SW 1271 (cell line): Measurements from ENCODE around the gene SELENOO.

Source experiments
- DNase-seq, 2 experiments: peaks; one replicate each; lab custom pipeline; 2025; lab: John Stamatoyannopoulos, UW

Gene SELENOO

GRCh38 chr22:50253046-50253915 lies 52.5 kb downstream of the SELENOO start:
- DNase-seq: no peak

DNA sequence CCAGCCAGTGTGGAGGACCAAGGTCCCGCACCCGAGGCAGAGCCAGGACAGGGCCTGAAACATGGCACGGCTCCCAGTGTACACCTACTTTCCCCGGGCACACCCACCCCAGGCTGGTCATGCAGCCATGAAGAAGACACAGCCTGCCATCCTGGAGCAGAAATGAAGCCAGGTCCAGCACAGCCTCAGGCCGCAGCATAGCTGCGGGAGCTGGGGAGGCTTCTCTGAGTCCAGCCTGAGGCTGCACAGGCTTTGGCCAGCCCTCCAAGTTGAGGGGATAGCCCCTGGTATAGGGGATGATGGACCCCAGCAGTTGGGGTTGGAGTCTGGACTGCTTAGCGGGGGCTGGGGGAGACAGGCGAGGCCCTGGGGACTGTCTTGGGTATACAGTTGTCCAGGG lies 53.1 kb downstream of the SELENOO start:
- no peak for DNase-seq

DNA sequence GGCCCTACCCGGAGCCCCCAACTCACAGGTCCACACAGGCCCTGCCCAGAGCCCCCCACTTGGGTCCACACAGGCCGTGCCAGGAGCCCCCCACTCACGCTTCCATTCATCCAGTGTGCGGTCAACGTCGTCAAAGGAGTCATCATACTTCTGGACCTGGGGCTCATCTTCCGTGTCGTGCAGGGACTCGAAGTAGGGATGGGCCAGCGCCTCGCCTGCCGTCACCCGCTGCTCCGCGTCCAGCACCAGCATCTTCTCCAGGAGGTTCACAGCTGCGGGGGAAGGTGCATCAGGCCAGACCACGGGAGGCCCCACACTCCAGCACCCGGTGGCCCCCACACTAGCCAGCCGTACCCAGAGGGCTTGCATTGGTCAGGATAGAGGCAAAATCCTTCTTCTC lies 54.3 kb downstream of the SELENOO start:
- DNase-seq: no peak

DNA sequence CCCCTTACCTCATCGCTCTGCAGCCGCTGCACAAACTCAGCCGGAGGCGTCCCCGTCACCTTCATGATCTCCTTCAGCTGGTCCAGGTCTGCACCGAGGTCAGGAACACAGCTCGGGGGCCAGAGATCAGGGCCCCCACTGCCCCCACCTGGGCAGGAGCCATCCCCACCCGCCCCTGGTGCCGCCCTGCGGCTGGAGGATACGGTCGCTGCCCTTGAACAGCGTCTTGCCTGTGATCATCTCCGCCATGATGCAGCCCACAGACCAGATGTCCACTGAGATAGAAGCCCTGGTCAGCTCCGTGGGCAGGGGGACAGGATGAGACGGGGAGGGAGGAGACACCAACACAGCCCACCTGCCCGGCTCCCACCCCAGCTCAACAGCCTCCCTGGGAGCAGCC lies 54.8 kb downstream of the SELENOO start:
- DNase-seq: no peak

DNA sequence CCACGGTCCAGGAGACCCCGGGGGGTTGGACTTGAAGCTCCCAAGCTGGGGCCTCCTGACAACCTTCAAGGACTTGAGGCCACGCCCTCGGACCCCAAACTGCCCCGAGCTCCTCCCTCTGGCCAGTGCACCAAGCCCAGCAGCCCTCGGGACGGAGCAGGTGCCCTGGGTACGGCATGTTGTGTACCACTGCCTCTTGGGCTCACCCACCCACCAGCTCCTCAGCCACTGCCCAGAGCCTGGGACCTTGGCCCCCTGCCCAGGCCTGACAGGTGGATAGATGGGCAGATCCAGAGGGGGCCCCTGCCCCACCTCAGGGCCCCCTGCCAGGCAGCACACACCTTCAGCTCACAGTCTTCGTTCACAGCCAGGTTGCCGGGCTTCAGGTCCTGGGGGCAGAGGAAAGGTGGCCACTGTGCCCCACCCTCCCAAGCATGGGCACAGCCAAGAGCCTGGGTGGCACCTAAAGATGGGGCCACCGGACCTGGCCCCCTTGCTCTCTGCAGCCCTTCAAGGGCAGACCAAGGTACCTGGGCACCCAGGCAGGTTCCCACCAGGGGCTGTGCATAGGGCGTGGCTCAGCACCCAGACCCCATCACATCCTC lies 55.5 kb downstream of the SELENOO start:
- no peak for DNase-seq

GRCh38 chr22:50257041-50257440 lies 56.2 kb downstream of the SELENOO start:
- no peak for DNase-seq

DNA sequence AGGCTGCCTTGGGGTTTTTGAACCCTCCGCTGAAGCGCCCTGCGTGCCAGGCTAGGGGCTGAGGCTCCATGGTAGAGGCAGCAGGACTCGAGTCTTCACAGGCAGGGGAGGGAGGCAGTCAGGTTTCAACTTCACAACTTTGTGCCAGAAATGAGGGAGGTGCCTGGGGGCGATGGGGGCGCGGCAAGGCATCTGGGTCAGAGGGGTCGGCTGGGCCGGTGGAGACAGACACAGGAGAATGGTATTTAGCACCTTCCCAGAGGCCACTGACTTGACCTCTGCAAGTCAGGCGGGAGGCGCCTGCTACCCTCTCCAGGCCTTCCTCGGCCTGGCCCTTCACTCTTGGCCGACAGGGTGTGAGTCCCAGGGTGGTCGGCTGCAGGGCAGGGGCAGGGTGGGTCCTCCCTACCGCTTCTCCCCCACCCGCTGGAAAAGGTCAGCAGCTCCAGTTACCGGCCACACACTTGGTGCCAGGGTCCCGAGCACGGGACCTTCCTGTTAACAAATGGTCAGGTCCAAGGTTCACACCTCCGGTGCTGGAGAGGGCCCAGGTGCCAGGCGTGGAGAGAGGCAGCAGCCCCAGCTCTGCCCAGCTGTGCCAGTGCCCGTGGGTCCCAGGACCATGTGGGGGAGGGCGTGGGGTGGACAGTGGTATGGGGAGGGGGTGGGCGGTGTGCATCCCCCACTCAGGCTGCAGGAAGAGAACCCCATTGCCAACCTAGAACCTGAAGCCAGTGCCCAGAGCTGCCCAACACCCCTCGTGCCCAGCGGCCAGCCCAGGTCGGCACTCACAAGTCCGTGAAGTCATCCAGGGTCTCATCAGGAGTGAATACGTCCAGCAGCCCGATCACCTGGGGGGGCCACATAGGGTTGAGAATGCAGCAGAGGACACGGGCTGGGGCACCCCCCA lies 56.9 kb downstream of the SELENOO start:
- no peak for DNase-seq

DNA sequence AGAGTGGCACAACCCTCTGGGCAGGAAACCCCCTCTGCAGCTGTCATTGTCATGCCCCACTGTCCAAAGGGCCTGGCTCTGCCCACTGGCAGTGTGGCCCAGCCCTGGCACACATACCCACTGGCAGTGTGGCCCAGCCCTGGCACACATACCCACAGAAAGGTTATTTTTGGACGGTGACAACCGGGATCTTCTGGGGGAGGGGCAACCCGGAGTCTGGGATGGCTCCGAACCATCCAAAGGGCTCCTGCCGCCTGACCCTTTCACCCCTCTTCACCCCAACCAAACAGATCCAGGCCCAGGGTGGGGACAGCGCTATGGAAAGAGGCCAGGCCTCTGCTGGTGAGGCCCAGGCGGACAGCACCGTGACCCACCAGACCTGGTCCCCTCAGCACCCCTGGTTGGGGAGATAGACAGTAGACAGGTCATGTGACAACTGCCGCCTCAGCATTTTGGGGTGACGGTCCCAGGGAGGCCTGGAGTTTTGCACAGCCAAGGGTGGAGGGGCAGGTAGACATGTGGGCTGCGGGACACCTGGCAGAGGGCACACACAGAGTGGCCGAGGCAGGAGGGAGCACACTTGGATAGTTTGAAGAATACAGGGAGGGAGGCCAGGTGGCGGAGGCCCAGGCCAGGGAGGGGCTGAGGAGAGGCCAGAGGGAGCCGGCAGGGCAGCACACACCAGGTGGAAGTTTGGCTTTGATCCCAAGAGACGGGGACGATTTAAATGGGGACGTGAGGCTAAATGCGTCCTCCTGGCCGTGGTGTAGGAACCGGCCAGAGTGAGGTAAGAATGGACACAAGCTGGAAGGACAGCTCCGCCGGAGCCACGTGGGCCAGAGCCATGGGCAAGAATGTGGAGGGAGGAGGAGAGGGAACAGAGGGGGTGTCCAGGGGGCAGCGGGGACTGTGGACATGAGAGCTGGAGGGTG lies 57.8 kb downstream of the SELENOO start:
- no peak for DNase-seq

DNA sequence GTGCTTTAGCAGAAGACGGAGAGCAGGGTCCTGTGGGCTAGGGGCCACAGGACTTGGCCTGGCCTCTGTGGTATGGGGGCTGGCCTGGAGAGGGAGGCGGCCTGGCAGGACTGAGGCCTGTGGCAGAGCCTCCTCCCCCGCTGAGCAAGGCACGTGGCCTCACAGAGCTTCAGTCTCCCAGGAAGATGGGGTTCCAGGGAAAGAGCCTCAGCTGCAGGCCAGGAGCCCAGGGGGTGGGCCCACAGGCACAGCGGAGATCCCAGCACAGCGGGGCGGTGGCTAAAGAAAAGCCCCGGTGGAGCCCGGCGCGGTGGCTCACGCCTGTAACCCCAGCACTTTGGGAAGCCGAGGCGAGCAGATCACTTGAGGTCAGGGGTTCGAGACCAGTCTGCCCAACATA lies 58.5 kb downstream of the SELENOO start:
- DNase-seq: no peak

- peak in 1 of 2 experiments; percentile 19 for DNase-seq
Observed at GRCh38 chr22:50260434-50260800, 59.6 kb downstream of the SELENOO start.

- DNase-seq: peak in 1 of 2 experiments; percentile 38
Observed at GRCh38 chr22:50260801-50261614, 60.2 kb downstream of the SELENOO start.

- peak in 1 of 2 experiments; percentile 12 for DNase-seq
Observed at GRCh38 chr22:50261615-50262459, 61.0 kb downstream of the SELENOO start, which contains the start of gene MAPK12. MAPK12 (minus strand) TSS chr22:50261683; CDS start chr22:50261509, 174 bp downstream.

DNA sequence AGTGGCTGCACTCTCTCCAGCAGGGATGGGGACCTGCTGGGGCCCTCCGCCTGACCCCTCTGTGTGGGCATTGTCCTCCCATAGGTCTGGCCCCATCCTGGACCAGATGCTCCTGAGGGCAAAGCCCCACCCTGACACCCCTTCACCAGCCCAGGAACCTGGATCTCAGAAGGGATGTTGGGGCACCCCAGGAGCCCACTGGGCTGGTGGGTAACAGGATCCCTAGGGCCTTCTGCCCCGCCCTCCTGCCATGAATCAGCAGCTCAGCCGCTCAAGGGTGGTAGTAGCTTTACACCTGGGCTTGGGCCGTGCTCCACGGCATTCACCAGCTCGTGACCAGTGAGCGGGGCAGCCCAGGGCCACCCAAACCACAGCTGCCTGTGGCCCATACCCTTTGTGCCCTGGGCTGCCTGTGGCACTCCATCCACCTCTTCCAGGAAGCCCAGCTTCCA lies 61.7 kb downstream of the SELENOO start:
- peak in 1 of 2 experiments; percentile 9 for DNase-seq

DNA sequence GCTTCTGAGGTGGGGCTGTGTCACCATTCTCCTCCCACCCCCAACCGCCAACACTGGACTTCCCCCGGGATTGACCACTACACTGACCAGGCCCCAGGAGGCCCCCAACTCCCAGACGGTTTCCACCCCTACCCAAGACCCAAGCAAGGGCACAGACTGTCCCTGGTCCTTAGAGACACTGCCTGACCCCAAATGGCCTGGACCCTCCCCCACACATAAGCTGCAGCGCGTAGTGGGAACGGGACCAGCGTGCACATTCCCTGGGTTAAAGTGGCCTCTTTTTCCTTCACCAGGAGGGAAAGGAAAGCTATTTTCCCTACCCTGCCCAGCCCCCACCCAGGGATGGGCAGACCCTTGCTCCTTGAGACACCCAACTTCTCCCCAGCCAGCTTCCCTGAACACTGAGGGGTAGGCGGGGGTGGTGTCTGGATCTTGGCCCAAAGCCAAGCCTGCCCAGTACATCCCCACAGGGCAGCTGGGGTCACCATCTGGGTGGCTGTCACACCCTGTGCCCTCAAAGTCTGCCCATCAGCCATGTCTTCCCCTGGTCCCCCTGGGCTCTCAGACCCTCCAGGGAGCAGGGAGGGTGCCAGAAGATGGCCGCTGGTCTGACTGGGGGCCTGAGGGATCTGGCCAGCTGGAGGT lies 62.3 kb downstream of the SELENOO start:
- no peak for DNase-seq

DNA sequence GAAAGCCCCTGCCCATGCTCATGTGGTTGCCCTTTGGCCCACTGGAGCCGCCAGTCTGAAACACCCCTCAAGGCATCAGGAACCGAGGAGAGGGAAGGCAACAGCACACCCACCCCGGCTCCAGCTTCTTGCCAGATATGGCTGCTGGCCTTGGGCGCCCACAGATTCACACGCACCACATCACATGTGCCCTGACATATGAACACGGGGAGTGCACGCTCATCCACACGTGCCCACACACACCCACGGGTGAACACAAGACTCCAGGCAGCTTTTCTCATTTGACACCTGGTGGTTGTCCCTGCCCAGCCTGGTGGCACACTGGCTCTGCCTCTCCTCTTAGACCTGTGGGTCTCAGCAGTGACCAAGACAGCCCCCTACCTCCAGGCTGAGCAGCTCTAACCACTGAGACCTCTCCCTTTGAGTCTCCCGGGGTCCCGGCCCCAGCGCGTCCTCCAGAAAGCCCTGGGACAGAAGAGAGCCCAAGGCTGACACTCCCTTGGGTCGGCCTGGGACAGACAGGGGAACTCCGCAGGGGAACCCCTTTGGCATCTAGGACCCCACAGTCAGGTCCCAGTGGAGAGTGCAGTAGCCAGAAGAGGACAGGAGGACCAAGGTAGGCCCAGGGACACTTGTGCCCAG lies 63.4 kb downstream of the SELENOO start:
- DNase-seq: no peak

DNA sequence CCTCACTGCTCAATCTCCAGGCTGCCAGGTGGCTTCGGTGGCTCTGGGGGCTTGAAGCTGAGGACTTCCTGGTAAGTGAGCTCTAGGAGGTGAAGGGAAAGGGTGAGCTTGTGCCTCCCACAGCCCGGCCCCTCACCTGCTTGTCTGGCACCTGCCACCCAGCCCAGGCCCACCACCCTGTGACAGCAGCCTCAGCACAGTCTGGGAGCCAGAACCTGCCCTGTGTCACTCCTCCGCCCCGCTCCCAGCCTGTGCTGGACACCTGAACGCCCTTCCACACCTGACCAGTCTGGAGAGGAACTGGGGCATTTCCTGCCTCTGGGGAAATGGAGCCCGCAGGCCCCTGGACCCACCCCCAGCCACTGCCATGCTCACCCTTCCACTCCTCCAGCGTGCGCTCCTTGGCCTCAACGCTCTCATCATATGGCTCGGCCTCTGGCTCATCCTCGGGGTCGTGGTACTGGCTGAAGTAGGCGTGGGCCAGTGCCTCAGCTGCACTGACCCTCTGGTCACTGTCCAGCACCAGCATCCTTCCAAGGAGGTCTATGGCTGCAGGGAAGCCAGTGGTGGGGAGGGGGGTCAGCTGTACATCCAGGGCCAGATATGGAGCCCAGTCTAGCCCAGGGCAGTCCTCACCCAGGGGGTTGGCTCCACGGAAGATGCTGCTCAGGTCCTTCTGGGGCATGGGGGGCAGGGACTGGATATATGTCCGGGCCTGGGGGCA lies 64.3 kb downstream of the SELENOO start:
- no peak for DNase-seq

- no peak for DNase-seq
Observed at GRCh38 chr22:50266994-50267393, 66.2 kb downstream of the SELENOO start.
